Large intestine (tissue), 3 donors: ENCODE data around the gene IL21R. TPM values are rescaled to one million over a fixed set of nuclear protein-coding genes. Genes with fewer than 3 reads are reported as not detected.

Experiments
- DNase-seq, 2 donors: peaks; one replicate each; pipeline versions ENCODE4 v3.0.0 to v3.0.0-alpha.2; 2013
- H3K27ac ChIP-seq: one replicate; pipeline ENCODE4 v1.5.1; 2013; ENCODE audit warnings: low read length
- H3K27me3 ChIP-seq: 2 replicates; pipeline ENCODE4 v1.6.1; 2013; ENCODE audit warnings: low read length; ENCODE audit not compliant: control insufficient read depth, insufficient read depth
- H3K36me3 ChIP-seq: 2 replicates; pipeline ENCODE4 v1.6.1; 2013; ENCODE audit warnings: low read length; ENCODE audit not compliant: control insufficient read depth, insufficient read depth
- H3K4me1 ChIP-seq: one replicate; pipeline ENCODE4 v1.6.1; 2013; ENCODE audit warnings: low read length; ENCODE audit not compliant: control insufficient read depth, insufficient read depth
- H3K4me3 ChIP-seq: one replicate; pipeline ENCODE4 v1.5.1; 2013; ENCODE audit warnings: low read length
- H3K9me3 ChIP-seq: one replicate; pipeline ENCODE4 v1.6.1; 2013; ENCODE audit warnings: mild to moderate bottlenecking, low read depth, low read length, moderate library complexity; ENCODE audit not compliant: control insufficient read depth
- WGBS: methylation state at CpG from one replicate; pipeline ENCODE4 v1.1.5; 2013; ENCODE audit warnings: low lambda C conversion rate; ENCODE audit not compliant: insufficient coverage; 5-methylcytosine and 5-hydroxymethylcytosine counted together
- polyA plus RNA-seq: library from polyadenylated mRNA; unstranded; fragments of 120-200 nt; gene quantifications from one replicate; pipeline ENCODE4 v1.2.1, GENCODE V29; 2013

The IL21R gene
- polyA plus RNA-seq, 1 donor: 0.39 TPM

DNA sequence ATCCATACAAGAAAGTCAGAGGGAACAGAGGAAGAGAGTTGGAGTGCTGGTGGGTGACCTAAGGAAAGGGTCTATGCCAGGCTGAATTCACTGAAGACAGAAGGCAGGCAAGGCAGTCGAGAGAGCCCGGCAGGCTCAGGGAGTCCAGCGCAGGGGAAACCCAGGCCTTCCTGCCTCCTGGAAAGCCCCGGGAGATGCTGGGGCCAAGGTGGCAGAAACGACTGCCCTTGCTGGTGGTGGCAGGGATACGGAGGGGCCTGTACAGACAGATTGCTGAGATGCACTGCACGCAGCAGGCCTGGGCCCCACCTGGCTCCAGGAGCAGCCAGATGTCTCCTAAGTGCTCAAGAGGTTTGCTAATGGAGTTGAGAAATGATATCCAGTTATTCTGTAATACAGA lies 87.9 kb downstream of the IL21R start:
- Histone ChIP-seq H3K9me3 (no peaks in the 10 kb centered on the region), H3K27me3 (no peaks in the 10 kb centered on the region), H3K4me1 (no peaks in the 10 kb centered on the region), H3K36me3 (peaks cover 89% of the 10 kb centered on the region), H3K27ac (no peak overlapping the region), H3K4me3 (no peak overlapping the region)
- WGBS: no CpG with 5 or more reads among the region's 7 CpGs
- no peak for DNase-seq

DNA sequence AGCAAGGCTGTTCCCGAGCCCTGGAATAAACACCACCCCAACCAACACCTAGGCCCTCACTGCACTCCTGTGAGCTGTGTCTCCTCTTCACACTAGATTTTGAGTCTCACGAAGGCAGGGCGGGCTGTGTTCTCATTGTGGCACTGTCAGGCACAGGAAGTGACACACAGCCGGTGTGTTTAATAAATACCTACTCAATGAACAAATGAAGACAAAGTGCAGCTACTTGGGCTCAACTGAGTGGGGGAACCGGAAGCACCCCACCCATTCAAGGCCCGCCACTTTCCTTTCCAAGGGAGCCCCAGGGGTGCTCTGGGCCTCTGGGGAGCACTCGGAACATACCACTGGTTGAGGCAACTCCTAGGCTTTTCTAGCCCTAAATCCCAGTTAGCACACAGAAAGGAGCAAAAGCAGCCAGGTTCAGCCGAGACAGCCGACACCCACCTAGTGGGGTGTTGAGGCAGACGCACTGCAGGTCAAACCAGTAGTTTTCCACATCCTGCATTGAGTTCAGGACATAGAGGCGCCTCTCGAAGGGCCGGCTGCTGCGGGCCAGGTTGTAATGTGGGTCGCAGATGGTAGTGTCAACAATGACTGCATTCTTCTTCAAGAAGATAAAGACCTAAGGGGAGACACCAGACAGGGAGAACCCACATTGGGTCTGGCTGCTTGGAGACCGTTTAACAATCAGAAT lies 90.1 kb downstream of the IL21R start:
- Histone ChIP-seq H3K36me3 (peaks cover 87% of the 10 kb centered on the region), H3K9me3 (no peaks in the 10 kb centered on the region), H3K4me3 (no peak overlapping the region), H3K27ac (no peak overlapping the region), H3K4me1 (no peaks in the 10 kb centered on the region), H3K27me3 (no peaks in the 10 kb centered on the region)
- no CpG with 5 or more reads among the region's 16 CpGs for WGBS
- no peak for DNase-seq

DNA sequence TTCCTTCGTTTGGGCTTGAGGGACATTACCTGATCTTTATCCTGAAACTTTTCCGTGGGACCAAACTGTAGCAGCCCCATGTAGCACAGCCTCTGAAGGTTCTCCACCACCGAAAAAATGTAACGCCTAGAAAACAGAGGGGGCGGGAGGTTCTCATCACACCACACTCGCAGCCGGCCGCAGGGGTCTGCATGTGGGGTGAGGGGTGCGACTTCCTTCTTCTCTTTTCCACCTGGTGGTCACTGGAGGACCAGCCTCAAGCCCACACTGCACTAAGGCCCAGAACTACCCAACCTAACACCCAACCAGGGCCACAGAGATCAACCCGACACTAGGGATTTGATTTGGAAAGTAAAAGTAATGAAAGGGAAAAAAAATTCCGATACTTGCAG lies 90.6 kb downstream of the IL21R start:
- no CpG with 5 or more reads among the region's 11 CpGs for WGBS
- Histone ChIP-seq H3K27me3 (no peaks in the 10 kb centered on the region), H3K4me1 (no peaks in the 10 kb centered on the region), H3K27ac (no peak overlapping the region), H3K4me3 (no peak overlapping the region), H3K36me3 (peaks cover 89% of the 10 kb centered on the region), H3K9me3 (no peaks in the 10 kb centered on the region)
- DNase-seq: no peak

DNA sequence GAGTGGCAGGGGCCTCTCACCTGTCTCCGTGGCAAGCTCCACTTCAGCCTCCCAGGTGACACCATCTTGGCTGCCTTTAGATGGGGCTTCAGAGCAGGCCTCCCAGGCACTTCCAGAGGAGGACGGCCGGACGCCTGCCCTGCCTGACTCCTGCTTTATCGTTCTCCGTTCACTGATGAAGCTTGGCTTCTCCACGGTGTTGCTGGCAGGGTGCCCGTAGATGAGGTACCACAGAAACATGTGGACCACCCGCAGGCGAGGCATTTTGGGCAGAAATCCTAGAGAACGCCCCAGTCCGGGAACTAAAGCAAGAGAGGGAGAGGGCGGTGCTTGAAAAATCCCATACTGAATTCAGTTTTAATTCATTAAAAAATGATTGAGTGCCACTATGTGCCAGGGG lies 93.2 kb downstream of the IL21R start:
- peaks cover 87% of the 10 kb centered on the region for H3K36me3 ChIP-seq
- no CpG with 5 or more reads among the region's 13 CpGs for WGBS
- no peak for DNase-seq
- no peaks in the 10 kb centered on the region for H3K9me3 ChIP-seq
- no peak overlapping the region for H3K4me3 ChIP-seq
- H3K27me3 ChIP-seq: no peaks in the 10 kb centered on the region
- H3K4me1 ChIP-seq: no peaks in the 10 kb centered on the region
- no peak overlapping the region for H3K27ac ChIP-seq

DNA sequence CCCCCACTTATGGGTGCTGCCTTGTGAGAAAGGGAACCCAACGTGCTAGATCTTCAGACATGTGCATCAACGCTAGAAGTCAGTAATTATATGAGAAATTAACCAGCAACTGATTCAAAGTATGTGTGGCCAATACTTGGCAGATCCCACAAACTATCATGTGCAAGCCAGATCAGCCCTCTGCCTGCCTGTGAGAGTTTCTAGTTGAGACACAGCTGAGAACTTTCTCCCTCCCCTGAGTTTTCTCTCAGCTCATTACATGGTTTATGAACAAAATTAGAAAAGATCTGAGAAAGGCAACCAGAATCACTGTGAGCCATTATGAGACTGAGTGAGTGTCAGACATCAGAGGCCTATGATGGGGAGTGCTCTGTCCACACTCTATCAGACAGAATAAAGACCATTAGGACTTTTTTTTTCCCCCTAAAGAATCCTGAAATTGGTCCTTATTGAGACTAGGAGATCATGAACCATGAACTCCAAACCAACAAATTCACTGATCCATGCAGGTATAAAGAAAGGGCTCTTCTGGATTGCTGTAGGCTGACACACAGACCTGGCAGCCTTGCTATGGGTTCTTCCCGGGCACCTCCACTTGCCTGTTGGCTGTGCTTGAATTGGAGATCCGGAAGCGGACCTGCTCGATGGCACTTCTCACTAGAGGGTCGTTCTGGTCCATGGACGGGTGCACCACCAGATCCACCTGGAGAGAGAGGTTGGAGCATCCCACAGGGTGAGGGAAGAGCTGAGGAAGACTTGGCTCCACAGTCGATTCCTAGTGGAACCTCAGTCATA lies 96.3 kb downstream of the IL21R start:
- no CpG with 5 or more reads among the region's 9 CpGs for WGBS
- no peaks in the 10 kb centered on the region for H3K27me3 ChIP-seq
- peaks cover 88% of the 10 kb centered on the region for H3K36me3 ChIP-seq
- no peak for DNase-seq
- H3K27ac ChIP-seq: no peak overlapping the region
- H3K4me1 ChIP-seq: no peaks in the 10 kb centered on the region
- no peak overlapping the region for H3K4me3 ChIP-seq
- no peaks in the 10 kb centered on the region for H3K9me3 ChIP-seq

DNA sequence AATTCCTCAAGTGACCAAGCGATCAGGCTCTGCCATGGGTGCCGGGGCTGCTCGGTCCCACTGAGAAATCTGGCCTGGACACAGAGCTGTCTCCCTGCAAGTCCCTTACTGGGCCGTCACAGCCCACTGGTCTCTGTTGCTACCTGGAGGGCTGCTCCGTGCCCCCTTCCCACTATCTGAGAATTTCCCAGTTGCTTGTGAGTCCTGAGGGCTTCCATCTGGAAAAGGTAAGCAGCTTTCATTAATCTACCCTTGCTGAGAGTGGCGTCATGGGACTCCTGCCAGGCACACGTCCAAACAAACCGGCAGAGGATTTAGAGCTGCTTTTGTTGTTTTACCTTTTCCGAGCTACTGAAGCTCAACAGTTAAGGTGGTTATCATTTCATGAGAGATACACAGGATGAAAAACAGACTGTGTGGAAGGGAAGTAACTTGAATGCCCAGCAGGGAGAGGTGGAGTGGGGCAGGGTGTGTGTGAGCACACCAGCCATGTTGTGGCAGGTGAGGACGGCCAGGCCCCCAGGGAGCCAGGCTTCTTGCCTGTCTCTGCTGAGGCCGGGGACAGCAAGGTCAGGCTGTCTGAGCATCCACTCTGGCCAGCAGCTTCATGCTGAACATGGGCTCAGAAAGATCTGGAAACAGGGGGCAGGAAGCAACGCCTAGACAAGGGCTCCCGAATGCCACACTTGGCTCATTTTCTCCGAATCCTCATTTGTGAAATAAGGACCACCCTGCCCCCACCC lies 97.1 kb downstream of the IL21R start:
- H3K4me1 ChIP-seq: no peaks in the 10 kb centered on the region
- H3K9me3 ChIP-seq: no peaks in the 10 kb centered on the region
- H3K36me3 ChIP-seq: peaks cover 92% of the 10 kb centered on the region
- no peak for DNase-seq
- 80% methylated on average over 1 of the region's 14 CpGs for WGBS
- H3K4me3 ChIP-seq: no peak overlapping the region
- H3K27ac ChIP-seq: no peak overlapping the region
- H3K27me3 ChIP-seq: no peaks in the 10 kb centered on the region

DNA sequence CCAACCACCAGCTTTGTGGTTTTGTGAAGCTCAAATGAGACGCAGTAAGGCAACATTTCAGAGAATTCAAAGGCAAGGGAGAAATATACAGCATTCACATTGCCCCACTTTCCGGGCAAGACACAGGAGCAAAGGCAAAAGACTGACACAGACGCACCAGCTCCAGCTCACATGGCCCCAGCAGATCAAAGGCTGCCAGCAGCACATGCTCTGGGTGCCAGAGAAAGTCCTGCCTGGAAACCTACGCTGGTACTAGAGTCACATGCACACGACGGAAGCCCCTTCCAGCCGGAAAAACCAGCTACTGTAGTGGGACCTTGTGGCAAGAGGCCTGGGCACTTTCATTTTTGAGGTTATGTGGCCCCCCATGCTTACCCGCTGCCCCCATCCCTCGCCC lies 97.7 kb downstream of the IL21R start:
- WGBS: no CpG with 5 or more reads among the region's 9 CpGs
- H3K36me3 ChIP-seq: peaks cover 95% of the 10 kb centered on the region

DNA sequence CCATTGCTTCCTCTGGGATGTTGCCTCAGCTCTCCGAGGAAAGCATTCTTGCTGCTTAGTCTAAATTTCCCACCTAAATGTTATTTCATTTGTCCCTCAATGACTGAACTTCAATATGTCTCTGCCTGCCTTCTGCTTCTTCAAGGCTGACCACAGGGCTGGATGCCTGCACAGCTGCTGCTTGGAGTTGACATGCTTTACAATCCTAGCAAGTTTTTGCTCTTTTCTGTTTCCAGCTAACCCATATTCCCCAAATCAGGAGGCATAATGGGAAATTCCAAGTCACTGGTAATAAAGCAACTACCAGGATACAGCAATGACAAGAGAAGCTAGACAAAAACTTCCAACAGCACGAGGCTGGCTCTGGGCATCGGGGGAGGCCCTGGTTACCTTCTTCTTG lies 98.8 kb downstream of the IL21R start:
- Histone ChIP-seq H3K4me1 (no peaks in the 10 kb centered on the region), H3K27ac (no peak overlapping the region), H3K27me3 (no peaks in the 10 kb centered on the region), H3K4me3 (no peak overlapping the region), H3K36me3 (peaks cover 95% of the 10 kb centered on the region), H3K9me3 (no peaks in the 10 kb centered on the region)
- no CpG with 5 or more reads among the region's 3 CpGs for WGBS
- no peak for DNase-seq

More for the DNA sequence above, 97.7 kb downstream of the IL21R start:
- H3K27me3 ChIP-seq: no peaks in the 10 kb centered on the region
- no peak overlapping the region for H3K4me3 ChIP-seq
- no peaks in the 10 kb centered on the region for H3K4me1 ChIP-seq
- no peaks in the 10 kb centered on the region for H3K9me3 ChIP-seq
- H3K27ac ChIP-seq: no peak overlapping the region
- no peak for DNase-seq
